HG03432 (cell line): ENCODE data around the gene CYP1A1.

Experiments
- ATAC-seq: cut with Tn5 transposase; IDR thresholded peaks from one replicate; pipeline ENCODE4 v1.9.1; 2021; ENCODE audit warnings: mild to moderate bottlenecking, moderate library complexity; ENCODE audit not compliant: unreplicated experiment

The CYP1A1 gene, protein sequence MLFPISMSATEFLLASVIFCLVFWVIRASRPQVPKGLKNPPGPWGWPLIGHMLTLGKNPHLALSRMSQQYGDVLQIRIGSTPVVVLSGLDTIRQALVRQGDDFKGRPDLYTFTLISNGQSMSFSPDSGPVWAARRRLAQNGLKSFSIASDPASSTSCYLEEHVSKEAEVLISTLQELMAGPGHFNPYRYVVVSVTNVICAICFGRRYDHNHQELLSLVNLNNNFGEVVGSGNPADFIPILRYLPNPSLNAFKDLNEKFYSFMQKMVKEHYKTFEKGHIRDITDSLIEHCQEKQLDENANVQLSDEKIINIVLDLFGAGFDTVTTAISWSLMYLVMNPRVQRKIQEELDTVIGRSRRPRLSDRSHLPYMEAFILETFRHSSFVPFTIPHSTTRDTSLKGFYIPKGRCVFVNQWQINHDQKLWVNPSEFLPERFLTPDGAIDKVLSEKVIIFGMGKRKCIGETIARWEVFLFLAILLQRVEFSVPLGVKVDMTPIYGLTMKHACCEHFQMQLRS

DNA sequence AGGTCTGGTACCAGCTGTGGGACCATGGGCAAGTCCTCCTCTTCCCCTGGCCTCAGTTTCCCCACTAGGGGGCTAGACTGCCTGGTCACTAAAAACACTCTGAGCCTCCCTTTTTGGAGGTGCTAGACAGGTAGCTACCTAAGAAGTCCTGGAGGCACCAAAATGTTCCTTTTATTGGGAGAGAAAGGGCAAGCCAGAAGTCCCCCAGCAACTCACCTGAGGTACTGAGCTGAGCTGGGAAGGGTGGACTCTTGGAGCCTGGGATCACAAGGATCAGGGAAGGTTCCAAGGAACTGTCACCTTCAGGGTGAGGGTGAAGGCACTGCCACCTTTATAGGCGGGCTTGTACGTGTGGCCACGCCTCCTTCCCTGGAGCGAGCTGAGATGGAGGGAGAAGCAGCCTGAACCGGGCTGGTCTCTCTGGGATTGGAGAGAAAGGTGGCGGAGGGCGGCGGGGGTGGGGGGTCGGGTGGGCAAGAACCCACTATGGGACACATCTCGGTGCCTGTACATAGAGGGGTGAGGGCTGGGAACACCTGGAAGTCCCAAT lies at the start of gene CYP1A1:
Gene CYP1A1 (minus strand): TSS at position 304 of the 550 bp plus-strand sequence. CDS start 2,431 bp downstream, outside the sequence.
- ATAC-seq: no peak

DNA sequence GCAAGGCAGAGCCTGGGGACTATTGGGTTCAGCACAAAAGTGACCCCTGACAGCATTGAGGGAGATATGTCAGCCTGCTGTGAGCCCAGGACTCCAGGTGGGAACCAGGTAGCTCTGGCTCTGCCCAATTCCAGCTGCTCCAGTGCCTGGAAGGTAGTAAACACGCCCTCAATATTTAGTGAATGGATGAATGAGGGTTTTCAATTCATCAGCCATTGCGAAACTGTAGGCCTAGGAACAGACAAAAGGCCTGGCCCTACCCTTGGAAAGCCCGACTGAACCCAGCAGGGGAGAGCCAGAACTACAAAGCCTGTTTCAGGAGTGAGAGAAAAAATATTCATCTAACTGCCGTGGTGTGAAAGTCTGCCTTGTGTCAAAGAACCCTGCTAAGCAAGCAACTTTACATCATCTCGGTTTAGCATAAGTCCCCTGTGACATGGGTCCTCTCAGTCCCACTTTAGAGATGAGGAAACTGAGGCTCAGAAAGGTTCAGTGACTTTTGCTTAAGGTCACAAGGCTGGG lies 48.5 kb upstream of the CYP1A1 start:
- ATAC-seq: no peak

DNA sequence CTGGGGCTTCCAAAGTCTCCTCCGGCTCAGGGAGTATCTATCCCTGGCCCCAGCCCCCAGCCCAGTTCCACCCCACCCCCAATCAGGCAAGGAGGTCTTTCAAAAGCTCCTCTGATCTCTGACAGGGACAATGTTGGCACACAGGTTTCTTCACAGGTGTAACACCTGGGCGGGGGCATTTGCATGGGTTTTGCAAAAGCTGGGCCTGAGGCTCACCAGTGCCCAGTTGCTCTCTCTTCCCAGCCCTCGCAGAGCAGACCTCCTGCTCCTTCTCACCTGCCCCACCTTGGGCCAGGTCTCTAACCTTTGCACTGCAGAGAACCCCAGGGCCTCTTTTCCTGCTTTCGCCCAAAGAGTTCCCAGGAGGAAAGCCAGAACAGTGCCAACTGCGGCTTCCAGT lies 48.0 kb upstream of the CYP1A1 start:
- no peak for ATAC-seq

DNA sequence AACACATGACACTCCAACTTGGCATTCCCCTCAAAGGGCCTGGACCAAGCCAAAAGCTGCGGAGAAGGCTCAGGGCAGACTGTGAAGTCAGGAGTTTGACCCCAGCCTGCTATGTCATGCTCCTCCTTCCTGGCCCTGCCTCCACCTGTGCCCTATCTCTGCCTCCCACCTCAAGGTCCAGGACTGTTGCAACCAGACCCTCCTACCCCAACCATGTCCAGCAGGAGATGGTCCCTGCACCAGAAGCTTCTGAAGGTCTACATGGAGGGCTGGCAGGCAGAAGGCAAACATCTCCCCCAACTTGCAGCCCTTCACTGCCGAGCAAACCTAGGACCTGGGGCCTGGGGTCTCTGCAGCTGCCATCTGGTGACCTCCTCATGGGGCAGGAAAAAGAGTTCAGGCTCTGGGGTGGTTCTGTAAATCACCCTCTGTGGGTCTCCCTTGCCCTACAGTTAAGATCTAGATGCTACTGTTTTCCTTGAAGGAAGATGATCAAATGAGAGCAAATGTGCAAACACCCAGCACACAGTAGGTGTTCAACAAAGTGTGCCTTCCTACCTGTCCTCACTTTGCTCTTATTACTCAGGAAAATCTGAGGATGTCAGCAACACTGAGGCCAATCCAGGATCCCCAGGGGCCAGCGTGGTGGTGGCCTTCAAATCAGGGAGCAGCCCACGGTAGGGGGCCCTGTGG lies 45.0 kb upstream of the CYP1A1 start:
- ATAC-seq: no peak

DNA sequence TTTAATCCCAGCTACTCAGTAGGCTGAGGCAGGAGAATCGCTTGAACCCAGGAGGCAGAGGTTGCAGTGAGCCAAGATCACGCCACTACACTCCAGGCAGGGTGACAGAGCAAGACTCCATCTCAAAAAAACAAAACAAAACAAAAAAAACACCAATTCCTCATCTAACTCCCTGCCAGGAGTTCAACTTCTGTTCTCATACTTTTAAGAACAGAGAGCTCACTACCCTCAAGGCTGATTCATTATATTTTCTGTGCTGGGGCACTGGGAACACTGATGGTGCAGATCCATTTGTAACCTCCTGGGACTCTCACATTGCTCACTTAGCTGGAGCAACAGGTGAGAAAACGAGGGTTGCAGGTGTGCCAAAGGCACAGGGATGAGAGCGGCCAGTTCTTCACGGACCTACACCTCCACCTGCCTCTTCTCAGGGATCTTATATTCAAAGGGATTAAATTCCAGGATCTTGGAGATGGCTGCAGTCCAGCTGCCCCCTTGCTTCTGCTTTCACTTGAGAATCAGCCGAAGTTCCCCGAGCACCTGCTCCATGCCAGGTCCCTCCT lies 44.2 kb upstream of the CYP1A1 start:
- no peak for ATAC-seq

DNA sequence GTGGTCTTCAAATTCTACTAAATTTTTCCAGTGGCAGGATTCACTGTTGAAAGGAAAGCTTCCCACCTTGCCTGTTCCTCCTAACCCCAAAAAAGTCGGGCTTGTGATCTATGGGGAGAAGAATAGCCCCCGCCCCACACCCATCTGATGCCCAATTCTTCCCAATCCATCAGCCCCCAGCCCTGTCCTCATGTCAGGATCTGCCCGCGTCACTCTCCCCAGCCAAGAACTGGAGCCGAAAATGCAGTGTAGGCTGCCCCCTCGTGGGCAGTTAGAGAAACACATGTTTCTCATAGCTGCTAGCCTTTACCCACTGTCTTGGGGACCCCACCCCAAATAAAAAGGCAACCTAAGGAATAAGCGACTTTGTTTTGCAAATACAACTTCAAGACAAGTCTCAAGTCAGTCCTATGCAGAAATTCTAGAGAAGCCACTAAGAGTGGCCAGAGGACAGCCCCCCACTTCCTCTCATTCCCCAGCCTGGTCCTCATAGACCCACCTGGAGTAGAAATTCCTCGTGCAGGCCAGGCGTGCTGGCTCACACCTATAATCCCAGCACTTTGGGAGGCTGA lies 43.5 kb upstream of the CYP1A1 start:
- no peak for ATAC-seq

DNA sequence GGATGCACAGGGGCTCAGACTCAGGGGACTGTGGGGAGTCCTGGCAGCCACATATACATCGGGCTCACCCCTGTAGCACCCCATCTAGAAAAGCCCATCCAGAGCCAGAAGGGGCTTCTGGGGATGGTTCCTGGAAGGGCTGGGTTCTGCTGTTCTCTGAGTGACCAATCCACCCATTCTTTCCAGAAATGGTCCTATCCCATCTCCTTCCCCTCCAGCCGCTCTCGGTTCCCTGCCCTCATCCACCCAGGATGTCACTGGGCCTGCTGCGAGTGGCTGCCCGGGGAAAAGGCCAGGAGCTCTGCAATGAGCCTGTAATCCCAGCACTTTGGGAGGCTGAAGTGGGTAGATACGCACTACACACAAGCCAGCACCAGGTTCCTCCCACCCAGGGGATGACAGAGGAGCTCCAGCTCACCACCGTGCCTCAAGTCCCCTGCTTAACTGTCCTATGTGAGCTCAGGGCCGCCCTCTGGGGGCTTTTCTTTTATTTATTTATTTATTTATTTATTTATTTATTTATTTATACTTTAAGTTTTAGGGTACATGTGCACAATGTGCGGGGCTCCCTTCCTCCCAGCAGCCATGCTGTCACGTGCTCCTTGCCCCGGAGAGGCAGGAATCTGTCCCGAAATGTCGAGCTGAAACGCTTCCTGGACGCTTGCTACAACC lies 42.9 kb upstream of the CYP1A1 start:
- no peak for ATAC-seq

DNA sequence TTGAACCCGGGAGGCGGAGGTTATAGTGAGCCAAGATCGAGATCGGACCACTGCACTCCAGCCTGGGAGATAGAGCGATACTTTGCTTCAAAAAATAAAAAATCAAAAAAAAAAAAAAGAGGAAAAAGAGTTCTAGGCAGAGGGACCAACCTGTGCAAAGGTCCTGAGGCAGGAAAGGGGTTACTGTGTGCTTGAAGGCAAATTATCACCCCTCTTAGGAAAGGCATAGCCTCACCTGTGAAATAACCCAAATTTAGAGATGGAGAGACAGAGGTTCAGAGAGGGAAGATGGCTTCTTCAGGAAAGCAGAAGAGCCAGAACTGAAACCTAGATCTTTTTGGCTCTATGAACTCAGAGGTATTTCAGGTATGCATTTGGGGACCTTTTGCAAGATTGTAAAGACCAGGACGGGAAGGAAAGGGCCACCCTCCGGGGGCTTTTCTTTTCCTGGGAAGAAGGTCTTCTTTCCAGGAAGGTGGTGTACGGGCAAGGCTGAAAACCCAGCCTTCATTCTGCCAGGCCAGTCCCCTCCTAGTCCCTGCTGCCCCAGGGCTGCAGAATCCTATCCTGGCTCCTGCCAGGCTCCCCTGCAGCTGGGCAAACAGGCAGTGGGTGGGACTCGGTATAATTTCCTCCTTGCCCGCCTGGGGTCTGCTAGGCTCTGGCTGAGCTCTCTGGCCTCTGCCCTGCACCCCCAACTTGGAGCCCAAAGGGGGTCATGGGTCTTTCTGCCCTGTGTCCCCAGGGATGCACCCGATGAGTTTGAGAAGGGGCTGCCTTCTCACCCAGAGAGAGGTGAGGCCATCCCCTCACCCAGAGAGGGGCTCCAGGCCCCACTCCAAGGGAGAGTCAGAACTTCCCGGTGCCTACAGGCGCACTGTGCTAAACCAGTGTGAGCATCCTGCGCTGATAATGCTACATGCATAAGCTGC lies 42.1 kb upstream of the CYP1A1 start:
- no peak for ATAC-seq

DNA sequence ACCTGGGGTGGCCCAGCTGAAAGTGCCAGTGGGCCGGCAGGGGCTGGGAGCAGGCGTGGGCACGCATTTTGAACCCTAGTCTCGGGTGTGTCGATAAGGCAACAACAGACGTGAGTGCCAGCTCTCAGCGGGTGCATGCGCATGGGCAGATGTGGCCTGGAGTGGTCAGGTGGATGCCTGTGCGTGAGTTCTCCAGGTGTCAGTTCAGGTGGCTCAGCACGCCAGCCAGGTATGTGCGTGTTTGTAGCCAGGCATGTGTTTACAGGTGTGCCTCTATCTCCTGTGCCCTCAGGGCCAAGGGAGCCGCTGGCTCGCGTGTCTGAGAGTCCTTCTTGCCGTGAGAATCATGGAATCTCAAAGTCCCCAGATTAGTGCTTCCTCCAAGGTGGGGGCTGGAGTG lies 38.1 kb upstream of the CYP1A1 start:
- no peak for ATAC-seq

DNA sequence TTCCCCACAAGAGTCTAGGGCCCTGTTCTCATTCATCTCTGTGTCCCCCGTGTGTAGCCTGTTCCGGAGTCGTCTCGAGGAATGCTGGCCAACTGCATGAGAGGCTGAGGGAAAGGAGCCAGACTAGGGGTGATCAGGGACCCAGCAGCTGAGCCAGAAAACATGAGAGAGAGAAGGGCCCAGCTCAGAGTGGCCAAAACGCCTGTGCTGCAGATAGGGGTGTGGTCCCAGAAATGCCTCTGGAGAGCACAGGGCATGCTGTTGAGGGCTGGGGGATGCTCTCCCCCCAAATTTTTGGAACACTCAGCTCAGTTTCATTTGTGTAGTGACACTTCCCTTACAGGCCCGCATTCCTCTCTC lies 37.4 kb upstream of the CYP1A1 start:
- ATAC-seq: no peak

DNA sequence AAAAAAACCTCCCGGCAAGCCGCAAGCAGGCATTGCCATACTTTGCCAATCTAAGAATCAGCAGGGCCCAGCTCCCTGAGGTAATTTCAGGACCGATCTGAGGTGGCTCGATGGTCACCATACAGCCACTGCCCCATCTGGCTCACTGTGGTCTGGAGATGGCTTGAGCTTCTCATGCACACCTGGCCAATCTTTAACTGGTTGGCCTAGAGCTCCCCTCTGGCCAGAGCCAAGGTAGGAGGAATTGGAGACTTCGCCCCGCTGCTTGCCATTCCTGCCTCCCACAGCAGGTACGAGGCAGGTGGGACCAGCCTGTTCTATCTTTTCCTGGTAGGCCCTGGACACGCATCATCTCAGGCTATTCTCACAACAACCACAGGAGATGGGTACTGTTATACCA lies 33.4 kb upstream of the CYP1A1 start:
- ATAC-seq: no peak

DNA sequence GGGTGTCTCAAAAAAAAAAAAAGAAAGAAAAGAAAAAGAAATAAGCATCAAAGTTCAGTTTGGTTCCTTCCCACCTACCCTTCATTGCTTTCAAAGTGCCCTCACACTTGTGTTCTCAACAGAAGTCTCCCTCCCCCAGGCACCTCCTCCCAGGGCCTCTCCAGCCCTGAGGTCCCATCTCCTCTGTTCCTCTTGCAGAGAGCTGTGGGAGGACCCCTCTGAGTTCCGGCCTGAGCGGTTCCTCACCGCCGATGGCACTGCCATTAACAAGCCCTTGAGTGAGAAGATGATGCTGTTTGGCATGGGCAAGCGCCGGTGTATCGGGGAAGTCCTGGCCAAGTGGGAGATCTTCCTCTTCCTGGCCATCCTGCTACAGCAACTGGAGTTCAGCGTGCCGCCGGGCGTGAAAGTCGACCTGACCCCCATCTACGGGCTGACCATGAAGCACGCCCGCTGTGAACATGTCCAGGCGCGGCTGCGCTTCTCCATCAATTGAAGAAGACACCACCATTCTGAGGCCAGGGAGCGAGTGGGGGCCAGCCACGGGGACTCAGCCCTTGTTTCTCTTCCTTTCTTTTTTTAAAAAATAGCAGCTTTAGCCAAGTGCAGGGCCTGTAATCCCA lies 29.4 kb upstream of the CYP1A1 start:
- ATAC-seq: no peak

DNA sequence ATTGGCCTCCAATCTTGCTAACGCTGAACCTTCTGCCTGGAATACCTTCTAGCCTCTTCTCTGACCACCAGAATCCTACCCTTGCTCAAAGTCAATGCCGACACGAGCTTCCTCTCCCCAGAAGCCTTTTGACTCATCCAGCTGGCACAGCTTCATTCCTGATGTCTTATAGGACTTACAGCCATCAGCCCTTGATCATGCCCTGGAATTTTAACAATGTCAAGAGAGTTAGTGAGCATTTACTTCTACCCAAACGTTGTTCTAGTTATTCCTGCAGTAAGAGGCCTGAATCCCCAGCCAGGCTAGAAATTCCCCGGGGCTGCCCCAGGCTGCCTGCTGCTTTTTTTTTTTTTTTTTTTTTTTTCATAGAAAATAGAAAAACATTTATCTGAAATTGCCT lies 27.2 kb upstream of the CYP1A1 start:
- ATAC-seq: no peak

DNA sequence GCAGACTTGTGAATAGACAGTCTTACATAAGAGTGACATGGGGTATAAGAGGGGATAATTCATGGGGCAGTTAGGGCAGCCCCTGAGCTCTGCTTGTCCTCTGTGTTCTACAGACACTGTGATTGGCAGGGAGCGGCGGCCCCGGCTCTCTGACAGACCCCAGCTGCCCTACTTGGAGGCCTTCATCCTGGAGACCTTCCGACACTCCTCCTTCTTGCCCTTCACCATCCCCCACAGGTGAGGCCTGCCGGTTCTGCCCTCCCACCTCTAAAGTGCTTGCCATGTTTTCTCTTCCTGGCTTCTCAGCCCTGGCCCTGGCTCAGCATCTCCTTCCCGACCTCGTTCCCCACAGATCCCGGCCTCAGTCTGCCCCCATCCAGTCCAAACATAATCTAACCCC lies 26.7 kb upstream of the CYP1A1 start:
- no peak for ATAC-seq

DNA sequence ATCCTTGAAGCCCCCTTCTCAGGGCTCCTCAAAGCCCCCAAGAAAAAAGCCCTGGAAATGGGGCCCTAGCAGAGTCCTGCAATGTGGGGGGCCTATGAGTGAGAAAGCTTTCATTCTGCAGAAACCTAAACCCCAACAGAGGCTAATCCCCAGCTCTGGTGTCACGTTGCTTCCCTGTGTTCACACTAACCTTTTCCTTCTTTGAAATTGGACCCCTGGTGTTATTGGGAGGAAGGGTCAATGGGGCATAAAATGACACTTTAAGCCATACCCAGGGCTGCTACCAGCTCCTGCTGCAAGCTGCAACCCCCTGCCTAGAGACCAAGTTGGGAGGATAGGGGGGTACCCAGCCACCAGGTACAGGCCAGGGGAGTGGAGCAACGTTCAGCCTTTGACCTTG lies 25.4 kb upstream of the CYP1A1 start:
- no peak for ATAC-seq

DNA sequence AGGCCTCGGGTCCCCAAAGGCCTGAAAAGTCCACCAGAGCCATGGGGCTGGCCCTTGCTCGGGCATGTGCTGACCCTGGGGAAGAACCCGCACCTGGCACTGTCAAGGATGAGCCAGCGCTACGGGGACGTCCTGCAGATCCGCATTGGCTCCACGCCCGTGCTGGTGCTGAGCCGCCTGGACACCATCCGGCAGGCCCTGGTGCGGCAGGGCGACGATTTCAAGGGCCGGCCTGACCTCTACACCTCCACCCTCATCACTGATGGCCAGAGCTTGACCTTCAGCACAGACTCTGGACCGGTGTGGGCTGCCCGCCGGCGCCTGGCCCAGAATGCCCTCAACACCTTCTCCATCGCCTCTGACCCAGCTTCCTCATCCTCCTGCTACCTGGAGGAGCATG lies 24.5 kb upstream of the CYP1A1 start:
- no peak for ATAC-seq

DNA sequence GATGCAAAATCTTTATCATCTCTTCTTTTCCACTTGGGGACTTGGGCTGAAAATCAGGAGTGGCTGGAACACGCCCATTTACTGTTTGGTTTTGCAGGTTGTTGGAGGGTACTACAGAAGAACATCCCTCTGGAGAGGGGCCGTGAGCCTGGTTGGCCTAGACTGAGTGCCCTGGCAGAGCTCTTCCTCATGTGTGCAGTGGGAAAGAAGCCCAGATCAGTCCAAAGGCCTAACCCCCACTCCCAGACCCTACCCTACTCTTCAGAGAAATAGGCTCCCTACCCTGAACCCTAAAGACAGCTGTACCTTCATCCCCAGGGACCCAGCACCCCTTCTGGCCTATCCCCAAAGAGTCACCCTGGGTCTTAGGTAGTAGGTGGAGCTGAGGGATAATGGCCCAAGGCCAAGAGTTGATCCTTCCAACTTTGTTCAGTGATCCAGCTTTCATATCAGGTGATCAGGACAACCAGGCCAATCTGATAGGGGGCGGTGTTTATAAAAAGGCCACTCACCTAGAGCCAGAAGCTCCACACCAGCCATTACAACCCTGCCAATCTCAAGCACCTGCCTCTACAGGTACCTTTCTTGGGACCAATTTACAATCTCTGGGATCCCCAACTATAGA lies 23.1 kb upstream of the CYP1A1 start, which contains the start of gene CYP1A2:
Gene CYP1A2 (plus strand): TSS at position 524 of the 625 bp plus-strand sequence. CDS start 894 bp downstream, outside the sequence.
- ATAC-seq: no peak

DNA sequence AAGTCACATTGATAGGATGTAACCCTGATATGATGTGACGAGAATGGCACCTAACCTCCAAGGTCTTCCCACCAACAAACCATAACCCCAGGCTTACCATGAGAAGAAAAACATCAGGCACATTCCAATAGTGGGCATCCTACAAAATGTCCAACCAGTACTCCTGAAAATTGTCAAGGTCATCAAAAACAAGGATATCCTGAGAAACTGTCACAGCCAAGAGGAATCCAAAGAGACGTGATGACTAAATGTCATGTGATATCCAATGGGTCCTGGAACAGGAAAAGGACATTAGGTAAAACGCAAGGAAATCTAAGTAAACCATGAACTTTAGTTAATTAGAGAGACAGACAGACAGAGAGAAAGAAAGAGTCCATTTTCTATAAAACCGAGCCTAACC lies 21.1 kb upstream of the CYP1A1 start:
- no peak for ATAC-seq
